GM12875 (cell line): ENCODE data around the gene NRG3.

Experiments used
- H3K4me3 ChIP-seq: one replicate; pipeline ENCODE4 v1.5.1; 2011; ENCODE audit warnings: low read depth, low read length, control low read depth
- TF ChIP-seq, protein P1 (sequence below): IDR thresholded peaks from 2 replicates; pipeline ENCODE4 v1.5.1; 2011; ENCODE audit warnings: low read depth, mild to moderate bottlenecking, control low read depth, inconsistent platforms, low read length, moderate library complexity, borderline replicate concordance; ENCODE audit not compliant: insufficient read depth

Gene NRG3

DNA sequence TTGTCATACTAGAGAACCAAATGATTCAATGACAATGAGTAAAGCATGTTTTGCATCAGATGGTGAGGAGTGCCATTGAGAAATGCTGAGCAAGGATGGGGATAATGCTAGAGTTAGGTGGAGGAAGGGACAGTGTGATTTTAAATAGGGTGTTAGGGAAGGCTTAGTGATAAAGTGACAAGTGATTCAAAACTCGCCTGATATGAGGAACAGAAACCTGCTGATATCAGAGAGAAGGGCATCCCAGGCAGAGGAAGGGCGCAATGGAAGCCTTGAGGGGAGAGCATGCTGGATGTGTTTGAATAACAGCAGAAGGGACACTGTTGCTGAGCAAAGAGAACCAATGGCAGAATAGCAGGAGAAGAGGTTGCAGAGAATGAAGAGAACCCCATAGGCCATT, 196.2 kb downstream of the NRG3 start:
- TF ChIP-seq, protein P1, sequence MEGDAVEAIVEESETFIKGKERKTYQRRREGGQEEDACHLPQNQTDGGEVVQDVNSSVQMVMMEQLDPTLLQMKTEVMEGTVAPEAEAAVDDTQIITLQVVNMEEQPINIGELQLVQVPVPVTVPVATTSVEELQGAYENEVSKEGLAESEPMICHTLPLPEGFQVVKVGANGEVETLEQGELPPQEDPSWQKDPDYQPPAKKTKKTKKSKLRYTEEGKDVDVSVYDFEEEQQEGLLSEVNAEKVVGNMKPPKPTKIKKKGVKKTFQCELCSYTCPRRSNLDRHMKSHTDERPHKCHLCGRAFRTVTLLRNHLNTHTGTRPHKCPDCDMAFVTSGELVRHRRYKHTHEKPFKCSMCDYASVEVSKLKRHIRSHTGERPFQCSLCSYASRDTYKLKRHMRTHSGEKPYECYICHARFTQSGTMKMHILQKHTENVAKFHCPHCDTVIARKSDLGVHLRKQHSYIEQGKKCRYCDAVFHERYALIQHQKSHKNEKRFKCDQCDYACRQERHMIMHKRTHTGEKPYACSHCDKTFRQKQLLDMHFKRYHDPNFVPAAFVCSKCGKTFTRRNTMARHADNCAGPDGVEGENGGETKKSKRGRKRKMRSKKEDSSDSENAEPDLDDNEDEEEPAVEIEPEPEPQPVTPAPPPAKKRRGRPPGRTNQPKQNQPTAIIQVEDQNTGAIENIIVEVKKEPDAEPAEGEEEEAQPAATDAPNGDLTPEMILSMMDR: no peak
- no peak overlapping the region for H3K4me3 ChIP-seq

DNA sequence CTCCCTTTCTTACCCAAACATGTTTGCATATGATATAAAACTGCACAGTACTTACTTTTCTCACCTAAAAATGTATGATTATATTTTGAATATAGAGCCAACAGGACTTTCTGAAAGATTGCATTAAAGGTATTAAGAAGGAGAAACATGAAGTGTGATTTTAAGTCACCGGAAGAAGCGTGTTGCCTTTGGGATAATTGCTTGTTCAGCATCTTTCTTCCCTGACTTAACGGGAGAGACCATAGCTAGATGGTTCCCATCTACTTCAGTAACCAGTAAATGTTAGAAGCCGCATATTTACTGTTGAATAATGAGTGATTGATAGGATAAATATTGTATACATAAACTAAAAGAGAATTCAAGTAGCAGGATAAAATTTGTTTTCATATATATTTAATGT, 197.1 kb downstream of the NRG3 start:
- TF ChIP-seq, protein P1: no peak
- no peak overlapping the region for H3K4me3 ChIP-seq

DNA sequence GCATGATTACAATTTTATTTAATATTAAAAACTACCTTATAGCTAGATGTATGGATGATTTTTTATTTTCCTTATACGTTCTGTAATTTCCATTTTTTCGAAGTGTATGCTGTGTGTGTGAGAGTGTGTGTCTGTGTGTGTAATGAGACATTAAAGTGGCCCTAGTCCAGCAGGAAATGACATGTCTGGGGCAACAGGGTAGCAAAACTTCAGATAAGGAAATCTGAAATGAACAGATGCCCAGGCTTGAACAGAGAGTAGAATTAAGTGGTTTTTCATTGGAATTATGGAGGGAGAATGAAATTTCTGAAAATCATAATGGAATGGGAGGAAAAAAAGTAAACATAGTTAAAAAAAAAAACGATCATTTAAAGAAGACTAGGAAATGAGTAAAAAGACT, 200.6 kb downstream of the NRG3 start:
- H3K4me3 ChIP-seq: no peak overlapping the region
- TF ChIP-seq, protein P1: no peak

DNA sequence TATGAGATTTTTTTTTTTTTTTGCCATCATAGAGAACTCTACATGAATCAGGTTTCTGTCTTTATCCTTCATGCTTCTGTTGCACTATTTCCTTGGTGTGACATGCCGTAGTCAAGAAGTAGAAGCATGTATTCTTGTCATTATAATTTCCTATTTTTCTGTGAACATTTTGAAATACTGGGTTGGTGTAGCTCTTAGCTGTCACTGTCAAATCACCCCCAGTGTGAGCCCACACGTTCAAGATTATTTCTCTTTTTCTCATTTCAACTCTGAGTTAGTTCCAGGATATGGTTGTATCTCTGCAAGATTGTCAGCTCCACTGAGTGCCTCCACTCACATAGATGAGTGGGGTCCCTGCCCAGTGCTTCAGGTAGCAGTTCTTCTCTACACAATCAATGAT, 209.5 kb downstream of the NRG3 start:
- no peak overlapping the region for H3K4me3 ChIP-seq
- TF ChIP-seq, protein P1: no peak

DNA sequence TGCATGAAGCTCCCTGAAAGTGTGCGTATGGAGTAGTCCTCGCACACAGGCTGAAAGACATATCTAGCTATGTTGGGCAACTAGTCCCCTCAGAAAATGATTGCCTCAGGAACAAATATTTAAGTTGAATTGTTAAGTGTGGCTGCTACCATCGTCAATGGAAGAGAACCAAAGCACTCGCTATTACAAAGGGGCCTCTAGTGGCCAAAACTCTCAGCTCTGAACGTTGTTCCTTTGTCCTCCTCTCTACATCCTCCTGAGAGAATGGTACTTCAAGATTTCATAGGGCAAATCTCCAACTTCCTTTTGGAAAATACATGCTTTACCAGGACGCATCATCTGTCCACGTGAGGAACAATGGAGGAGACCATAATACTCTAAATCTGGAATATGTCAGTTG, 209.9 kb downstream of the NRG3 start:
- TF ChIP-seq, protein P1: no peak

DNA sequence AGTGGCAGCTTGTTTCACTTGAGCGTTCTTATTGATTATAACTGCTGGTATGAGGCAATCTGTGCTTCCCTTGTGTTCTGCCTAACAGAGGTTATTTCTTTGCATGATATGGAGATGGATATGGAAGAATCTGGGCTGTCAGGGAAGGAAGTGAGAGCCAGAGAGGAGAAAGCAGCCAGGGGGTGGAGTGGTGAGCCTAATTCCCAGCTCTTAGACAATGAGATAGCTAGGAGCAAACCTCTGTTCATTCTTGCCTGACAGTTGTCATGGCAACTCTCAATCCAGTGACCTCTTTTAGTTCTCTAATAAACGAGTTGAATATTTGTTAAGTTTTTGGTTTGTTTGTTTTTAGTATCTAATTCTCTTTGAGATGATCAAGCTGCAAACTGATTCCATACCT, 214.3 kb downstream of the NRG3 start:
- TF ChIP-seq, protein P1: no peak
- no peak overlapping the region for H3K4me3 ChIP-seq

More for the DNA sequence above, 209.9 kb downstream of the NRG3 start:
- no peak overlapping the region for H3K4me3 ChIP-seq

DNA sequence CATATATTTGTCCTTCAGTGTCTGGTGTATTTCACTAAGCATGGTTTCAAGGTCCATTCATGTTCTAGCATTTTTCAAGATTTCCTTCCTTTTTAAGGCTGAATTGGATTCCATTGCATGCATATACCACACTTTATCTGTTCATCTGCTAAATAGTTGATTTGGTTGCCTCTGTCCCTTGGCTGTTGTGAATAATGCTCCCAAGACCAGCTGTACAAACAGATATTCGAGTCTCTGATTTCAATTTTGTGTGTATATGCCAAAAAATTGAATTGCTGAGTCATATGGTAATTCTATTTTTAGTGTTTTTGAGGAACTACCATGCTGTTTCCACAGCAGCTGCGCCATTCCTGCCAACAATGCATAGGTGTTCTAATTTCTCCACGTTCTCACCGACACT, 216.4 kb downstream of the NRG3 start:
- H3K4me3 ChIP-seq: no peak overlapping the region
- TF ChIP-seq, protein P1: no peak
